ENCODE results near the gene HRAS.
"Not testable (repeated sequence)": the region's sequence is repeated elsewhere in the genome, so short reads cannot be mapped to it uniquely, and the experiment has no call there.

Gene HRAS

DNA sequence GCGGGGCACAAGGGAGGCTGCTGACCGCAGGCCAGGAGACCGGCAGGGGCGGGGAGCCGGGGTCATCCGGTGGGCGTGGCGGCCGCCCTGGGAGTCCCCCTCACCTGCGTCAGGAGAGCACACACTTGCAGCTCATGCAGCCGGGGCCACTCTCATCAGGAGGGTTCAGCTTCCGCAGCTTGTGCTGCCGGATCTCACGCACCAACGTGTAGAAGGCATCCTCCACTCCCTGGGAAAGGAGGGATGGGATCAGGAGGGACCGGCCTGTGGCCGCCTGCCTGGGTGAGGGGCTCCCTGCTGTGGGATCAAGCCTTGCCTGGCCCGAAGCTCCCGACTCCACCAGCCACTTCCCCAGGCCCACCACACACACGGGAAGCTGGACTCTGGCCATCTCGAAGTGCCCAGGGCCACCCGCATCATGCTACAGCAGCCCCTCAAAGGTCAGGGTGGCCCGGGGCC, 2.8 kb downstream of the HRAS start:
- DNase-seq: no peak

DNA sequence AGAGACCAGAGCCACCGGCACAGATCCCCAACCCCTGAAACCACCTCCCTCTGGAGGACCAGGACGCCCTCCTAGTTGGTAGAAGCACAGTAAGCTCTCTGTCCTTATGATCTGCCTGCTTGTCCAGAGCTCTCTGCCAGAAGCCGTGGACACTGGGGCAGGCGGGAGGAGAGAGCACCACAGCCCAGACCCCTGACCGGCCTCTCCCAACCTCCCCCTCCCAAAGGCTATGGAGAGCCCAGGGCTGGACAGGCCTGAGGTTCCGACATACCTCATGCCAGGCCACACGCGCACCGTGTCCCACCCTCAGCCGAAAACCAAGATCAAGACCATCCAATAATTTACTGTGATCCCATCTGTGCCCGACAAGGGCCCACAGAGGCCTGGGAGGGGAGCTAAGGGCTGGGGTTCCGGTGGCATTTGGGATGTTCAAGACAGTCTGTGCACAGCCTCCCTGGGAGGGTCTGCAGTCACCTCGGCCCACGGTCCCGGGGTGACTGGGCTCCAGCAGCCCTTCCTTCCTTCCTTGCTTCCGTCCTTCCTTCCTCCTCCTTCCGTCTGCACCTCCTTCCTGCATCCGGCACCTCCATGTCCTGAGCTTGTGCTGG, 3.4 kb downstream of the HRAS start:
- no peak for DNase-seq

DNA sequence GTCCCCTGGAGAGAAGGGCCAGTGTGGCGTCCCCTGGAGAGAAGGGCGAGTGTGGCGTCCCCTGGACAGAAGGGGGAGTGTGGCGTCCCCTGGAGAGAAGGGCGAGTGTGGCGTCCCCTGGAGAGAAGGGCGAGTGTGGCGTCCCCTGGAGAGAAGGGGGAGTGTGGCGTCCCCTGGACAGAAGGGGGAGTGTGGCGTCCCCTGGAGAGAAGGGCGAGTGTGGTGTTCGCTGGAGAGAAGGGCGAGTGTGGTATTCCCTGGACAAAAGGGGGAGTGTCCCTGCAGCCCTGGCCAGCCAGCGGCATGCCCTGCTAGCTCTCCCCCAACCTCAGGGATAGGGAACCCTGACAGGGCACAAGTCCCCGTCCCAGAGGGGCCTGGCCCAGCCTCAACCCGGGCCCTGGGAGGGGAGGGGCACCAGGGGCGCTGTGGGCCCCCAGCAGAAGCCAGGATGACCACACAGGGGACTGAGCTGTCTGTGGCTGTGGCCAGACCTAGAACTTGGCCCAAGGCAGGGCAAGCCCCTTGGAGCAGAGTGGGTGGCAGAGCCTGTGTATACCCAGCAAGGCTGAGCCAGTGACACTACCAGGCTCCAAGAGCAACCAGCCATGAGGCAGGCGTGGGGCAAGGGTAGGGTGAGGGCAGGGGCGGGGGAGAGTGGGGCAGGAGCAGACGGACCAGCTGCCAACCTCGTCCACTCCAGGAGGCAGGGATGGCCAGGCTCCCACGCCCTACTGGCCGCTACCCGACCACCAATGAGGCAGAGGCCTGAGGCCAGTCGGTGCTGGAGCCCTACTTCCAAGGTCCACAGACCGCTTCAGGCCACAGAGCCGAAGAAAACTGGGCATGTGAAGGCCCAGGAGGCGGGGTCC, 4.2 kb downstream of the HRAS start:
- no peak for DNase-seq

DNA sequence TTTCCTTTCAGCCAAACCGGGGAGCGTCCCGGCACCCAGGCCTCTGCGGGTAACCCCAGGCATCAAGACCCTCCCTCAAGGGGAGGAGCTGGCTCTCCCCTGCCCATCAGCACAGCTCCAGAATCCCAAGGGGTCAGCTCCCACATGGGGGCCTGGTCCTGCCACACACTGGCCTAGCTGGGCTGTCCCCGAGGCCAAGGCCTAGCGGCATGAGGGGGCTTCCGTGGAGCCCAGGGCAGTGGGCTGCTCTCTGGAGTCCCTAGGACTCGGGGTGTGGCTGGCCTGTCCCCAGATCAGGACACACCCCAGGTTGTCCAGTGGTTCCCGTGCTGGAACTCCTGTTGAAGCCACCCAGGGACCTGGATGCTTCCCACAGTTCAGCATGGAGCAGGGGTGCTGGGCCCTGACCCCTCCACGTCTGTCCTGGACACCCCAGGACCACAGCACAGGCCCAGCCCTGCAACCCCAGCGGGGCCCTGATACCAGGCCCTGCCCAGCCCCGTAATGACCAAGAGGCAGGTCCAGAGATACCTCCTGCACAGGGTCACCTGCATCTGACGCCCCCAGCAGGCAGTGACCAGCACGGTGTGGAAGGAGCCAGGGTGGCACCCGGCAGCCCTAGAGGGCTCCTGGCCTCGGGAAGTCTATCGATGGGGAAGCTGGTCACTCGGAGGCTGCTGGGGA, 5.5 kb downstream of the HRAS start:
- no peak for DNase-seq

DNA sequence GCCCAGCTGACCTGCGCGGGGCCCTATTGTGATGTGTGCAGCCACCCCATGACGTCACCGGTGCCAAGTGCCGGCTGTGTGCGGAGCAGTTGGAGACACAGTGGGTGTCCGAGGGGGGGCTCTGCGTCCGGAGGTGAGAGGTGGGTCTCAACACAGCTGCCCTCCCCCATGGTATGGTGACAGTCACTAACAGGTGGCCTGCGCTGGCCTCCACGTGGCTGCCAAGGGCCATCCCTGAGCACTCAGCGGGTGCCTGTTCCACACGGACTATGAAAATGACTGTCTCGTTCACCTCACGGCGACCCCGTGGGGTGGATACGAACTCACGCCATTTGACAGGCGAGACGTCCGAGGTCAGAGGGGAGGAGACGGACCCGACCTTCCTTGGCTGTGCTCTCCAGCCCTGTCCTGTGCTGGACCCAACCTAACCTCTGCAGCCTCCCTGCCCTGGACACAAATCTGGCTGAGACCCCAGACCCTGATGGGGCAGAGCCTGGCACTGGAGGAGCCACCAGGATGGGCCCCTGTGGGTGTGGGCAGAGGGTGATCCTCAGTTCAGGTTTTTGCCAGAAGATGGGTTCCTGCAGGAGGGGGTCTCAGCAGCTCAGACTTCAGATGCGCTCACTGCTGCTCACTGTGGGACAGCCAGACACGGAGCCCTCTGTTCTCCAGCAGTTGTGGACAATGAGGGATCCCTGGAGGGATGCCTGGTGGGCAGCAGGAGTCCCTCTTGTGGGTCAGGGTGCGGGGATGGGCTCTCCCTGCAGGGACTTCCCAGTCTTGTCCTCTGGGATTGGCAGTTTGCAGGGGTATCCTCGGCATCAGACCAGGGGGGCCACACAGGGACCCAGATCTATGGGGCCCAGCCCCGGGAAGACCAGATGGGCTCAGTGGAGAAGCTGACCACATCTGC, 6.3 kb downstream of the HRAS start:
- no peak for DNase-seq

DNA sequence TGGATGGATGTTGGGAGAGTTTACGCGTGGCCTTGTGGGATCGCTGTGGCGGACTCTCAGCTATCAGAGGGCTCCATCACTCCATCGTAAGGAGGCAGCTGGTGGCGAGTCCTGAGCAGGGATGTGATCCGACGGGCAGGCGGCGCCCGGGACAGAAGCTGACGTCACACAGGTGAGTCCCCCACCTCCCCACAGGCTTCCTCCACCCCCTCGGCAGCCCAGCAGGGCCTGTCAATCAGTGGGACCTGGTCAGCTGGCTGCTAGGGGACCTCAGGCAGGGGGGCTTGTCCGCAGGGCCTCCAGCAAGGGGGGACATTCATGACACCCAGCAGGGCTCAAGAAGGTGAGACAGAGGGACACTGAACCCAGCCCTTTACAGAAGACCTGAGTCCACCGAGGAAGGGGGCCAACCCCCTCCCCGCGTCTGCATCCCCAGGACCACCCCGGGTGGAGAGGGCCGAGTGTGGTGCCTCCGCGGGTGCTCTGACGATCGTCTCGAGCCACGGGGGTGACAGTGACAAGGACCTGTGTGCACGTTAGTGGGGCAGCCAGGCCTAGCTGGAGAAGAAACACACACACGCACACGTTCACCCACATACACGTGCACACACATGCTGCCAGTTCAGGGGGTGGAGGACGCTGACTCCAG, 7.1 kb downstream of the HRAS start:
- no peak for DNase-seq

DNA sequence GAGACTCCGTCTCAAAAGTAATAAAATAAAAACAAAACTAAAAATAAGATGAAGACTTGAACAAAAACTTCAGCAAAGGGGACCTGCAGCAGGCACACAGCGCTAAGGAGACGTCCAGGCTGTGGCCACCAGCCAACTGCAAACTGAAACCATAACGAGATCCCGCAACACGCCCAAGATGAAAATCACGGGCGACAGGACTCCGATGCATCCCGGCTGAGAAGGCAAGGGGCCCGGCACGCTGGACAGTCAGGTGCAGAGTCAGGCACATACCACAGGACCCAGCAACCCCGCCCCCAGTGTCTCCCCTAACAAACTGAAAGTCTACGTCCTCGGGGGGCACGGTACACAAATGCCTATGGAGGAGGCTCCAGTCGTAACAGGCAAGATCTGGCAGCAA, 9.2 kb downstream of the HRAS start:
- no peak for DNase-seq

DNA sequence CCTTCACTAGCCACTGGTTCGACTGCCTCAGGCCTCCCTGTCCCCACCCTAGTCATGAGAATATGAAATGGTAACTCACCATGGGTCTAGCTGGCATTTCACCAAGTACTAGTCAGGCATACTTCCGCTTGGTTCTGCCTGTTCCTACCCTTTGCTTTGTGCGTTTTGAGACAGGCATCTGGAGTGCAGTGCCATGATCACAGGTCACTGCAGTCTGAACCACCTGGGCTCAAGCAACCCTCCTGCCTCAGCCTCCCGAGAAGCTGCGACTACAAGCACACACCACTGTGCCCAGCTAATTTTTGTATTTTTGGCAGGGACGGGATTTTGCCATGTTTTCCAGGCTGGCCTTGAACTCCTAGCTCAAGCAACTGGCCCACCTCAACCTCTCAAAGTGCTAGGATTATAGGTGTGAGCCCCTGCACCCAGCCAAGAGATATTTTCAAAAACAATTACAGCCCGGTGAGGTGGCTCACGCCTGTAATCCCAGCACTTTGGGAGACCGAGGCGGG, 14.1 kb downstream of the HRAS start:
- DNase-seq: no peak

DNA sequence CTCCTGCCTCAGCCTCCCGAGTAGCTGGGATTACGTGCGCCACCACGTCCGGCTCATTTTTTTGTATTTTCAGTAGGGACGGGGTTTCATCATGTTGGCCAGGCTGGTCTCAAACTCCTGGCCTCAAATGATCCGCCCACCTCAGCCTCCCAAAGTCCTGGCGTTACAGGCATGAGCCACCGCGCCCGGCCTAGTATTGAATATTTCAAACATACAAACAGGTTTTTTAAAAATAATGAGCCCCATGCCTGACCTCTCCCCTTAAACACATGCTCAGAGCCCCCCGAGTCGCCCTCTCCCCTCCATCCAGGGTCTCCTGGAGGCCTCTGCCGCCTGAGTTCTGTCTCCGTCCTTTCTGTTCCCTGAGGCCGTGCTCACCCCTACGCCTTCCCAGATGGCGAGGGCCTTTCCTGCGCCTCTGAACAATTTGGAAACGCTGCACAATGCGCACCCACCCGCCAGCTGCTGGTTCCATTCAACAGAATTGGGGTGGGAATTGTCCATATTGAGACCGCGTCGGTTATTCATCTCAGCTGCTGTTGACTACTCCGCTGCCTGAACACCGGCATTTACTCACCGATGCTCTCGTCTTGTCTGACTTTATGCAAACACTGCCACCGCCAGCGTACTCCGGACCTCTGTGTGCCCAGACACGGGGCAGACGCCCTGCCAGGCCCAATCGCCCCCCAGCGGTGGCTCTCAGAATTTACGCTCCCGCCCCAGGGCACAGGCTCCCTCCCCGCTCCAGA, 14.8 kb downstream of the HRAS start:
- no peak for DNase-seq

DNA sequence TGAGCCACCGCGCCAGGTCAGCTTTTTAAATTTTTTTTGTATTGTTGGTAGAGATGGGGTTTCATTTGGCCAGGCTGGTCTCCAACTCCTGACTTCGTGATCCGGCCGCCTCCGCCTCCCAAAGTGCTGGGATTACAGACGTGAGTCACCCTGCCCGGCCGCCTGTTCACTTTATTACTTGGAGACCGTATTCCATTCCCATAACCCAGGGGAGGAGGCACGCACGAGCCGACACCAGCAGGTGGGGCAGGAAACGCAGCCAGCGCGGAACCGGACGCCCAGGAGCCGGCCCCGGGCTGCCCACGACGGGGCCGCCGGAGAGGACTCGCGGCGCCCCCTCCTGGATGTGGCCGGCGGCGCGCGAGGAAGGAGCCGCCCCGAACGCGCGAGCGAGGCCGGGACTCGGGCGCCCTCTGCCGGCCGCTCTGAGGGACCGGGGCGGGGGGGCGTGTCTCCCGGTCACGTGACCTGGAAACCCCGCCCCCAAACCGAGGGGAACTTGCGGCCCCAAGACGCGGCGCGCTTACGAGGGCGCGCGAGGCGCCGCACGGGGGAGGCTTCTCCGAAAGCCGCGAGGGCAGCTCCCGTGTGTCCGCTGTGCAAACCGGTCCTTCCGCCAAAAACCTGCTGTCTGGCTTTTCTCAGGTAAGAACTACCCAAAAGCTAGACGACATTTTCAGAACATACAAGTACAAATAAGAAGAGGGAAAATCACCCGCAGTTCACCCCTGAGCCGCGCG, 16.7 kb downstream of the HRAS start:
- peak; percentile 84 for DNase-seq

DNA sequence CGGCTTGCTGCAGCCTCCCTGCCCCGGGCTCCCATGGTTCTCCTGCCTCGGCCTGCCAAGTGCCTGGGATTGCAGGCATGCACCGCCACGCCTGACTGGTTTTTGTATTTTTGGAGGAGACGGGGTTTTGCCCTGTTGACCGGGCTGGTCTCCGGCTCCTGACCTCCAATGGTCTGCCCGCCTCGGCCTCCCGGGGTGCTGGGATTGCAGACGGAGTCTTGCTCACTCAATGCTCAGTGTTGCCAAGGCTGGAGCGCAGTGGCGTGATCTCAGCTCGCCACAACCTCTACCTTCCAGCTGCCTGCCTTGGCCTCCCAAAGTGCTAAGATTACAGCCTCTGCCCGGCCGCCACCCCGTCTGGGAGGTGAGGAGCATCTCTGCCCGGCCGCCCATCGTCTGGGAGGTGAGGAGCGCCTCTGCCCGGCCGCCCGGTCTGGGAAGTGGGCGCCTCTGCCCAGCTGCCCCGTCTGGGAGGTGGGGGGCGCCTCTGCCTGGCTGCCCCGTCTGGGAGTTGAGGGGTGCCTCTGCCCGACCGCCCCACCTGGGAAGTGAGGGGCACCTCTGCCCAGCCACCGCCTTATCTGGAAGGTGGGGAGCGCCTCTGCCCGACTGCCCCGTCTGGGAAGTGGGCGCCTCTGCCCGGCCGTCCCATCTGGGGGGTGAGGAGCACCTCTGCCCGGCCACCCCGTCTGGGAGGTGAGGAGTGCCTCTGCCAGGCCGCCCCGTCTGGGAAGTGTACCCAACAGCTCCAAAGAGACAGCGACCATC, 18.3 kb downstream of the HRAS start:
- not testable (repeated sequence) for DNase-seq

DNA sequence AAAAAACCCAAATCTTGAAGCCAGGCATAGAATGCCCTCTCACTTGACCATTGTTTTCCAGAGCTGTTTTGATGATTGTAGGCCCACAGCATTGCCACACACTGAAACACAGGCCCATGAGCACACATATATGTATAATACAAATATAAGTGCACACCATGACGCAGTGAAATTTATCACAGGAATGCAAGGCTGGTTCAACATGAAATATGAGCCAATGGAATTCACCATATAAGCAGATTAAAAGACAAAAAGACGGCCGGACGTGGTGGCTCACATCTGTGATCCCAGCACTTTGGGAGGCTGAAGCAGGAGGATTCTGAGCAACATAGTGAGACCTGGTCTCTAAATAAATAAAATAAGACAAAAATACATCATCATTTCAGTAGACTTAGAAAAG, 19.0 kb downstream of the HRAS start:
- no peak for DNase-seq

DNA sequence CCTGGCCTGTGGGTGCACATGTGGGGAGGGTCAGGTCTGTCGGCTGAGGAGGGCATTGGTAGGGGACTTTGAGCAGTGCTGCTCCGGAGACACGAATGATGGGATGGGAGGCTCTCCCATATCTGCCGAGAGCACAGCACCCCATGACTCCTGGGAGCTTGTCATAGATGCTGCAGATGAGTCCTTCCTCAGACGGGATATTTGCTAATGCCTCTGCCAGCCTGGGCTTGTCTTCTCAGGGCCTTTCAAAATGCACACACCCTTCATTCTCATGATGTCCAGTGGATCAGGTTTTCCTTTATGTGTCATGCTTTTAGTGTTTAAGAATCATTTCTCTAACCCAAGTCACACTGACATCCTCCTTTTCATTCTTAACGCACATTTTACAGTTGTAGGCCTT, 20.2 kb downstream of the HRAS start:
- no peak for DNase-seq

DNA sequence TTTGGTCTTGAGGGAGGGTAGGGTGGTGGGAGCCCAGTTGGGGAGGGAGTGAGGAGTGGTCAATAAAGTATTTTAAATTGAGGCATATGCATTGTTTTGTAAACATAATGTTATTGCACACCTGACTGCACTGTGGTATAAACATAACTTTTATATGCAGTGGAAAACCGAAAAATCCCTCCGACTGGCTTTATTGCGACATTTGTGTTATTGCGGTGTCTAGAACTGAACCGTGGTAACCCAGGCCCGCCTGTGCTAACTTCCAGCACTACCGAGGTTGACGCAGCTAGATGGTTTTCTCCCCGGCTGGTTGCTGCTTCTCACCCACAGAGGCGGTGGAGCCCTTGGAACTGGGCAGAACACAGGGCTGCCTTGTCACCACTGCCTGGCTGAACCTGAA, 20.8 kb downstream of the HRAS start:
- DNase-seq: no peak

DNA sequence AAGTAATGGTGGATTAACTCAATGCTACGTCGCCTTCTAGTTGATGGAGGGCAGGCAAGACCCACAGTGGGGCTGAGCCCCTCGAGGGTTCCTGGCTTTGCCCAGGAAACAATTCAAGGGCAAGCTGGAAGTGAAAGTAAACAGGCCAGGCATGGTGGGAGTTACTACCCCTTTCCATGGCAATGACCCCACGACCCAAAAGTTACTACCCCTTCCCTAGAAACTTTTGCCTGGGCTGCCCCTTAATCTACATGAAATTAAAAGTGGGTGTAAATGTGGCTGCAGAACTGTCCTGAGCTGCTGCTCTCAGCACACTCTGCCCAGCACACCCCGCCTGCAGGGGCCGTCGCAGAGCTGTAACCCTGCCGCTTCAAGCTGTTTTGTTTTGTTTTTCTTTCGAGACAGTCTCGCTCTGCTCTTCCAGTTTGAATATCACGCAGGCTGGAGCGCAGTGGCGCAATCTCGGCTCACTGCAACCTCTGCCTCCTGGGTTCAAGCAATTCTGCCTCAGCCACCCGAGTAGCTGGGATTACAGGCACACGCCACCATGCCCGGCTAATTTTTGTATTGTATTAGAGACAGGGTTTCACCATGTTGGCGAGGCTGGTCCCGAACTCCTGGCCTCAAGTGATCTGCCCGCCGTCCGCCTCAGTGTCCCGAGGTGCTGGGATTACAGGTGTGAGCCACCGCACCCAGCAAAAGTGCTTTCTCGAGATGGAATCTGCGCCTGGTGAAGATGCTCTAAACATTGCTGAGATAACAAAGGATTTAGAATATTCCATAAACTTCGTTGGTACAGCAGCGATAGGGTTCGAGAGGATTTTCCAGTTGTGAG, 22.4 kb downstream of the HRAS start:
- DNase-seq: no peak

DNA sequence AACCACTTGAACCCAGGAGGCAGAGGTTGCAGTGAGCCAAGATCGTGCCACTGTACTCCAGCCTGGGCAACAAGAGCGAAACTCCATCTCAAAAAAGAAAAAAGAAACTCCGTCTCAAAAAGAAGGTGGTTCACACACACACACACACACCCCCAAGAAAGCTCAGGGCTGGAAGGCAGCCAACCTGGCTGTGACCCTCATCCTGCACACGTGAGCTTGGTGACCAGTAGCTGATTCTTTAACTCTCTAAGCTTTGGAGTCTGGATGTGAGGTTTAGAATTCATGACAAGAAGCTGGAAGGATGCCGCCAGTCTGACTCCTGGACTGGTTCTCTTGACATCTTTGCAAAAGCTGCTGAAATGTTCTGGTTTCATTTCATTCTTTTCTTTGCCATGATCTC, 26.4 kb downstream of the HRAS start:
- no peak for DNase-seq

DNA sequence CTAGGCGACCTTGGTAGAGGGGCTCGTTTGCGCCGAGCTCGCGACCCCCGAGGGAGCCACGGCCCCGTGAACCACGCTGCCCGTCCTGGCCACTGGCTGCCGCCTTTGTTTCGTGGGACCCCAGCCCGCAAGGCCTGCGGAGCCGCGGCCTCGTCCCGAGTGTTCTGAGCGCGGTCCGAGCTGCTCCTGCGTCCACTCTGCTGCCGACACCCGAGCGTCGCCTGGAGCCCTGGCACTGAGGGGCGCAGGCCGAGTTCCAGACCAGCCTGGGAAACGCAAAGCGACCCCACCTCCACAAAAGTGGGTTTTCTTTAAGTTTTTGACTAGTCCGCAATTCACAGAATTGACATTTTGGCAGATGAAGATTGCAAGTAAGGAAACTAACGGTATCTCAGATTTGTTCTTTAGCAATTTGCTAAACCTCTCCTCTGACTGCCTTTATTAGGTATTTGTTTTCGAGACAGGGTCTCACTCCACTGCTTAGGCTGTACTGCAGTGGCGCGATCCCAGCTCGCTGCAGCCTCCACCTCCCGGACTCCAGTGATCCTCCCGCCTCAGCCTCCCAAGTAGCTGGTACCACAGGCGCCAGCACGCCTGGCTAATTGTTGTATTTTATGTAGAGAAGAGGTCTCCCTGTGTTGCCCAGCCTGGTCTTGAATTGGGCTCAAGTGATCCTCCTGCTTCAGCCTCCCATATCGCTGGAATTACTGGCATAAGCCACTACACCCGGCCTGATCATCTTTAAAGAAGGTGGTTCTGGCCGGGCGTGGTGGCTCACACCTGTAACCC, 27.5 kb downstream of the HRAS start:
- no peak for DNase-seq

All from CD4-positive, alpha-beta T cell treated with Interferon gamma for 1 hour (primary cell).